ENCODE data around the gene CCDC170. TPM values are rescaled to one million over a fixed set of nuclear protein-coding genes. Genes with fewer than 3 reads are reported as not detected.
"Not testable (repeated sequence)": the region's sequence is repeated elsewhere in the genome, so short reads cannot be mapped to it uniquely, and the experiment has no call there.

Gene CCDC170
- total and polyA plus RNA-seq, 2 experiments from 2014 or later: 1.2 TPM

- Histone ChIP-seq H3K4me1 (ENCODE audit: insufficient read depth) (no peaks in the 10 kb centered on the region), H3K27me3 (no peaks in the 10 kb centered on the region), H3K9me3 (ENCODE audit: low read depth) (no peaks in the 10 kb centered on the region), H3K79me2 (no peaks in the 10 kb centered on the region), H3K36me3 (replicated peaks; ENCODE audit: insufficient read depth, low read depth) (no peaks in the 10 kb centered on the region), H2AFZ (no peak overlapping the region), H3K9me2 (replicated peaks; ENCODE audit: insufficient read depth) (no peaks in the 10 kb centered on the region), H3K4me2 (no peak overlapping the region), H3K27ac (no peak overlapping the region), H3K4me3 (no peak overlapping the region), H4K20me1 (ENCODE audit: insufficient read depth, poor library complexity, severe bottlenecking) (no peaks in the 10 kb centered on the region)
- no peak for TF ChIP-seq EZH2phosphoT487 (IDR thresholded peaks at IDR 0.05; ENCODE audit: low read depth, severe bottlenecking, unreplicated experiment)
- TF ChIP-seq EZH2 (IDR thresholded peaks at IDR 0.05; ENCODE audit: borderline replicate concordance): no peak
- TF ChIP-seq CTCF (IDR thresholded peaks at IDR 0.05; ENCODE audit: poor library complexity): no peak
- DNase-seq (ENCODE audit: low spot score): no peak
- WGBS (ENCODE audit: low lambda C conversion rate, missing lambda C conversion rate): 62% methylated on average over 1 of the region's 1 CpG
These were observed 45.9 kb downstream of the CCDC170 start for GRCh38 chr6:151539506-151540268.

- no peak overlapping the region for H2AFZ ChIP-seq
- no peaks in the 10 kb centered on the region for H3K27me3 ChIP-seq
- H3K4me1 ChIP-seq (ENCODE audit: insufficient read depth): no peaks in the 10 kb centered on the region
- DNase-seq (ENCODE audit: low spot score): no peak
- no peaks in the 10 kb centered on the region for H3K9me2 ChIP-seq (replicated peaks; ENCODE audit: insufficient read depth)
- no peaks in the 10 kb centered on the region for H3K79me2 ChIP-seq
- H4K20me1 ChIP-seq (ENCODE audit: insufficient read depth, poor library complexity, severe bottlenecking): no peaks in the 10 kb centered on the region
- H3K4me3 ChIP-seq: no peak overlapping the region
- no peak overlapping the region for H3K27ac ChIP-seq
- TF ChIP-seq CTCF (IDR thresholded peaks at IDR 0.05; ENCODE audit: poor library complexity) (no peak), EZH2phosphoT487 (IDR thresholded peaks at IDR 0.05; ENCODE audit: low read depth, severe bottlenecking, unreplicated experiment) (no peak)
- no peaks in the 10 kb centered on the region for H3K36me3 ChIP-seq (replicated peaks; ENCODE audit: insufficient read depth, low read depth)
- H3K9me3 ChIP-seq (ENCODE audit: low read depth): no peaks in the 10 kb centered on the region
- H3K4me2 ChIP-seq: no peak overlapping the region
- WGBS (ENCODE audit: low lambda C conversion rate, missing lambda C conversion rate): 92% methylated on average over 1 of the region's 1 CpG
These were observed 50.6 kb downstream of the CCDC170 start for GRCh38 chr6:151544453-151544852.

GRCh38 chr6:151544884-151545283 is 51.1 kb downstream of the CCDC170 start:
- H3K79me2 ChIP-seq; H3K4me1 ChIP-seq (ENCODE audit: insufficient read depth); H3K4me3 ChIP-seq; H3K36me3 ChIP-seq (replicated peaks; ENCODE audit: insufficient read depth, low read depth); DNase-seq (ENCODE audit: low spot score); H2AFZ ChIP-seq; H3K4me2 ChIP-seq; H3K27ac ChIP-seq; H3K9me2 ChIP-seq (replicated peaks; ENCODE audit: insufficient read depth); H4K20me1 ChIP-seq (ENCODE audit: insufficient read depth, poor library complexity, severe bottlenecking); H3K9me3 ChIP-seq (ENCODE audit: low read depth); H3K27me3 ChIP-seq: not testable (repeated sequence)
- WGBS (ENCODE audit: low lambda C conversion rate, missing lambda C conversion rate): 94% methylated on average over 6 of the region's 6 CpGs

- Histone ChIP-seq H3K4me2 (no peak overlapping the region), H3K4me3 (no peak overlapping the region), H4K20me1 (ENCODE audit: insufficient read depth, poor library complexity, severe bottlenecking) (no peaks in the 10 kb centered on the region), H3K9me2 (replicated peaks; ENCODE audit: insufficient read depth) (no peaks in the 10 kb centered on the region), H3K27me3 (no peaks in the 10 kb centered on the region), H3K4me1 (ENCODE audit: insufficient read depth) (no peaks in the 10 kb centered on the region), H3K27ac (no peak overlapping the region), H3K9me3 (ENCODE audit: low read depth) (no peaks in the 10 kb centered on the region), H3K36me3 (replicated peaks; ENCODE audit: insufficient read depth, low read depth) (no peaks in the 10 kb centered on the region), H3K79me2 (no peaks in the 10 kb centered on the region), H2AFZ (no peak overlapping the region)
- no peak for DNase-seq (ENCODE audit: low spot score)
- 86% methylated on average over 13 of the region's 13 CpGs for WGBS (ENCODE audit: low lambda C conversion rate, missing lambda C conversion rate)
- TF ChIP-seq EZH2phosphoT487 (IDR thresholded peaks at IDR 0.05; ENCODE audit: low read depth, severe bottlenecking, unreplicated experiment) (no peak), CTCF (IDR thresholded peaks at IDR 0.05; ENCODE audit: poor library complexity) (no peak), EZH2 (IDR thresholded peaks at IDR 0.05; ENCODE audit: borderline replicate concordance) (no peak)
These were observed 53.3 kb downstream of the CCDC170 start for GRCh38 chr6:151546941-151547659.
